Measurements from ENCODE around the gene POU2F2.

DNA sequence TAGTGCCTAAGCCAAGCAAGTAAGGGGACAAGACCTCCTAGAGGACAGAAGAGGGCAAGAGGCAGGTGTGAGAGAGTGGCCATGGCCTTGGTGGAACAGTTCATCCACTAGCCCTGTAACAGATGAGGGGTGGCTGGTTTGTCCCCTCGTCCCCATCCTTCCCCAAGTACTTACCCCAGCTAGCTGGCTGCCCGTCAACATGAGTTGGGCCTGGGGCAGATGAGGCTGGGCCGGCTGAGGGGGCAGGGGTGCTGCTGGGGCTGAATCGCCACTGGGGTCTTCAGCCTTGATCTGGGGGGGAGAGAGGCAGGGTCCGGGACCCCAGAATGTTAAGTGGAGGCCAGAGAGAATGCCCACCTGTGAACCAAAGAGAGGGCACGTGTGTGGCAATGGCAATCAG is 15.2 kb downstream of the POU2F2 start:
- no peak for TF ChIP-seq POLR2A (IDR thresholded peaks at IDR 0.05)
- TF ChIP-seq, protein P1, sequence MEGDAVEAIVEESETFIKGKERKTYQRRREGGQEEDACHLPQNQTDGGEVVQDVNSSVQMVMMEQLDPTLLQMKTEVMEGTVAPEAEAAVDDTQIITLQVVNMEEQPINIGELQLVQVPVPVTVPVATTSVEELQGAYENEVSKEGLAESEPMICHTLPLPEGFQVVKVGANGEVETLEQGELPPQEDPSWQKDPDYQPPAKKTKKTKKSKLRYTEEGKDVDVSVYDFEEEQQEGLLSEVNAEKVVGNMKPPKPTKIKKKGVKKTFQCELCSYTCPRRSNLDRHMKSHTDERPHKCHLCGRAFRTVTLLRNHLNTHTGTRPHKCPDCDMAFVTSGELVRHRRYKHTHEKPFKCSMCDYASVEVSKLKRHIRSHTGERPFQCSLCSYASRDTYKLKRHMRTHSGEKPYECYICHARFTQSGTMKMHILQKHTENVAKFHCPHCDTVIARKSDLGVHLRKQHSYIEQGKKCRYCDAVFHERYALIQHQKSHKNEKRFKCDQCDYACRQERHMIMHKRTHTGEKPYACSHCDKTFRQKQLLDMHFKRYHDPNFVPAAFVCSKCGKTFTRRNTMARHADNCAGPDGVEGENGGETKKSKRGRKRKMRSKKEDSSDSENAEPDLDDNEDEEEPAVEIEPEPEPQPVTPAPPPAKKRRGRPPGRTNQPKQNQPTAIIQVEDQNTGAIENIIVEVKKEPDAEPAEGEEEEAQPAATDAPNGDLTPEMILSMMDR (IDR thresholded peaks at IDR 0.05), result no peak

All from uterus (tissue), 2 donors.